HUES64 (cell line): ENCODE results near the gene SMOC2. TPM values are rescaled to one million over a fixed set of nuclear protein-coding genes. Genes with fewer than 3 reads are reported as not detected.

Source experiments
- H3K27ac ChIP-seq: 2 replicates; pipeline ENCODE4 v1.7.0; 2013; ENCODE audit warnings: low read depth, low read length, inconsistent platforms
- H3K27me3 ChIP-seq: 2 replicates; pipeline ENCODE4 v1.6.1; 2013; ENCODE audit warnings: mild to moderate bottlenecking, low read length; ENCODE audit not compliant: insufficient read depth
- H3K36me3 ChIP-seq: 2 replicates; pipeline ENCODE4 v1.6.1; 2013; ENCODE audit warnings: mild to moderate bottlenecking, low read length; ENCODE audit not compliant: insufficient read depth
- H3K4me1 ChIP-seq: 2 replicates; pipeline ENCODE4 v1.6.1; 2013; ENCODE audit warnings: mild to moderate bottlenecking, low read length, moderate library complexity; ENCODE audit not compliant: insufficient read depth
- H3K4me3 ChIP-seq: 2 replicates; pipeline ENCODE4 v1.5.1; 2013; ENCODE audit warnings: mild to moderate bottlenecking, low read length, moderate library complexity
- H3K9ac ChIP-seq: 2 replicates; pipeline ENCODE4 v1.6.1; 2013; ENCODE audit warnings: mild to moderate bottlenecking, low read depth, low read length
- H3K9me3 ChIP-seq: 2 replicates; pipeline ENCODE4 v1.6.1; 2013; ENCODE audit warnings: low read depth, low read length; ENCODE audit not compliant: insufficient read depth
- WGBS: fragments of 150-250, 120-280 bp; methylation state at CpG from one replicate; pipeline ENCODE4 v1.1.7; 2013; ENCODE audit warnings: missing lambda C conversion rate; 5-methylcytosine and 5-hydroxymethylcytosine counted together
- polyA plus RNA-seq, 2 experiments: library from polyadenylated mRNA; stranded (reverse); fragments of 50-300 nt; gene quantifications; one replicate each; pipeline ENCODE4 v1.2.3, GENCODE V29; 2013

SMOC2 gene
- polyA plus RNA-seq (2013, experiment 1 of 2): 1.0 TPM
- 1.5 TPM for polyA plus RNA-seq (2013, experiment 2 of 2)

- Histone ChIP-seq H3K36me3 (no peaks in the 10 kb centered on the region), H3K9me3 (no peaks in the 10 kb centered on the region), H3K4me3 (peak within 1 kb of the TSS; percentile 56), H3K4me1 (peaks cover 22% of the 10 kb centered on the region), H3K27ac (no peak within 1 kb of the TSS), H3K27me3 (peaks cover 66% of the 10 kb centered on the region), H3K9ac (no peak within 1 kb of the TSS; the same call in 1 of the 2 replicates)
- 5% methylated on average over 81 of the region's 81 CpGs for WGBS
Measured at GRCh38 chr6:168440520-168441433, at the start of gene SMOC2. SMOC2 (plus strand) TSS chr6:168441184; CDS start chr6:168441371, 187 bp downstream.

GRCh38 chr6:168393126-168393870 is 47.7 kb upstream of the SMOC2 start:
- no peak overlapping the region for H3K9ac ChIP-seq
- WGBS: 95% methylated on average over 23 of the region's 23 CpGs
- H3K9me3 ChIP-seq: no peaks in the 10 kb centered on the region
- no peaks in the 10 kb centered on the region for H3K36me3 ChIP-seq
- no peaks in the 10 kb centered on the region for H3K27me3 ChIP-seq
- no peaks in the 10 kb centered on the region for H3K4me1 ChIP-seq
- H3K27ac ChIP-seq: no peak overlapping the region
- H3K4me3 ChIP-seq: no peak overlapping the region

GRCh38 chr6:168394606-168395005 is 46.4 kb upstream of the SMOC2 start:
- H3K27me3 ChIP-seq: no peaks in the 10 kb centered on the region
- H3K4me3 ChIP-seq: no peak overlapping the region
- H3K27ac ChIP-seq: no peak overlapping the region
- H3K9ac ChIP-seq: no peak overlapping the region
- H3K9me3 ChIP-seq: no peaks in the 10 kb centered on the region
- H3K36me3 ChIP-seq: no peaks in the 10 kb centered on the region
- H3K4me1 ChIP-seq: no peaks in the 10 kb centered on the region
- 76% methylated on average over 12 of the region's 12 CpGs for WGBS

GRCh38 chr6:168395983-168396382 is 45.0 kb upstream of the SMOC2 start:
- H3K9ac ChIP-seq: no peak overlapping the region
- no peak overlapping the region for H3K27ac ChIP-seq
- no peaks in the 10 kb centered on the region for H3K27me3 ChIP-seq
- H3K4me1 ChIP-seq: no peaks in the 10 kb centered on the region
- WGBS: 81% methylated on average over 12 of the region's 12 CpGs
- no peaks in the 10 kb centered on the region for H3K9me3 ChIP-seq
- no peak overlapping the region for H3K4me3 ChIP-seq
- H3K36me3 ChIP-seq: no peaks in the 10 kb centered on the region

- H3K9me3 ChIP-seq: no peaks in the 10 kb centered on the region
- H3K9ac ChIP-seq: no peak overlapping the region
- H3K4me1 ChIP-seq: no peaks in the 10 kb centered on the region
- no peak overlapping the region for H3K27ac ChIP-seq
- no peaks in the 10 kb centered on the region for H3K36me3 ChIP-seq
- no peaks in the 10 kb centered on the region for H3K27me3 ChIP-seq
- 90% methylated on average over 16 of the region's 16 CpGs for WGBS
- H3K4me3 ChIP-seq: no peak overlapping the region
Measured at GRCh38 chr6:168396561-168396960, 44.4 kb upstream of the SMOC2 start.

GRCh38 chr6:168397012-168397411 is 44.0 kb upstream of the SMOC2 start:
- no peaks in the 10 kb centered on the region for H3K9me3 ChIP-seq
- no peak overlapping the region for H3K4me3 ChIP-seq
- no peaks in the 10 kb centered on the region for H3K4me1 ChIP-seq
- no peak overlapping the region for H3K27ac ChIP-seq
- 93% methylated on average over 10 of the region's 10 CpGs for WGBS
- H3K9ac ChIP-seq: no peak overlapping the region
- H3K36me3 ChIP-seq: no peaks in the 10 kb centered on the region
- H3K27me3 ChIP-seq: no peaks in the 10 kb centered on the region

GRCh38 chr6:168400037-168400436 is 40.9 kb upstream of the SMOC2 start:
- Histone ChIP-seq H3K4me3 (no peak overlapping the region), H3K27me3 (no peaks in the 10 kb centered on the region), H3K27ac (no peak overlapping the region), H3K36me3 (no peaks in the 10 kb centered on the region), H3K9me3 (no peaks in the 10 kb centered on the region), H3K9ac (no peak overlapping the region), H3K4me1 (no peaks in the 10 kb centered on the region)
- 95% methylated on average over 2 of the region's 2 CpGs for WGBS

- Histone ChIP-seq H3K4me3 (no peak overlapping the region), H3K36me3 (no peaks in the 10 kb centered on the region), H3K9me3 (no peaks in the 10 kb centered on the region), H3K9ac (no peak overlapping the region), H3K27ac (no peak overlapping the region), H3K4me1 (no peaks in the 10 kb centered on the region), H3K27me3 (no peaks in the 10 kb centered on the region)
- WGBS: 87% methylated on average over 9 of the region's 9 CpGs
Measured at GRCh38 chr6:168403370-168404005, 37.5 kb upstream of the SMOC2 start.

- no peaks in the 10 kb centered on the region for H3K9me3 ChIP-seq
- no peak overlapping the region for H3K27ac ChIP-seq
- H3K27me3 ChIP-seq: no peaks in the 10 kb centered on the region
- H3K4me3 ChIP-seq: no peak overlapping the region
- H3K36me3 ChIP-seq: no peaks in the 10 kb centered on the region
- no peak overlapping the region for H3K9ac ChIP-seq
- H3K4me1 ChIP-seq: no peaks in the 10 kb centered on the region
- 90% methylated on average over 1 of the region's 1 CpG for WGBS
Measured at GRCh38 chr6:168404560-168404959, 36.4 kb upstream of the SMOC2 start.

GRCh38 chr6:168407842-168408241 is 33.1 kb upstream of the SMOC2 start:
- no peaks in the 10 kb centered on the region for H3K36me3 ChIP-seq
- H3K4me1 ChIP-seq: no peaks in the 10 kb centered on the region
- H3K27me3 ChIP-seq: no peaks in the 10 kb centered on the region
- H3K9ac ChIP-seq: no peak overlapping the region
- no peak overlapping the region for H3K27ac ChIP-seq
- no peaks in the 10 kb centered on the region for H3K9me3 ChIP-seq
- 83% methylated on average over 8 of the region's 8 CpGs for WGBS
- H3K4me3 ChIP-seq: no peak overlapping the region
